22Rv1 (cell line): ENCODE measurements around the gene F11.

Experiments
- ZFX ChIP-seq: fragments of 450-650 bp; IDR thresholded peaks from 2 replicates; pipeline ENCODE4 v1.6.1; 2017; ENCODE audit warnings: antibody characterized with exemption, borderline replicate concordance
- TF ChIP-seq, protein P1 (sequence below): fragments of 450-650 bp; IDR thresholded peaks from 2 replicates; pipeline ENCODE4 v1.5.1; 2017; ENCODE audit warnings: mild to moderate bottlenecking

DNA sequence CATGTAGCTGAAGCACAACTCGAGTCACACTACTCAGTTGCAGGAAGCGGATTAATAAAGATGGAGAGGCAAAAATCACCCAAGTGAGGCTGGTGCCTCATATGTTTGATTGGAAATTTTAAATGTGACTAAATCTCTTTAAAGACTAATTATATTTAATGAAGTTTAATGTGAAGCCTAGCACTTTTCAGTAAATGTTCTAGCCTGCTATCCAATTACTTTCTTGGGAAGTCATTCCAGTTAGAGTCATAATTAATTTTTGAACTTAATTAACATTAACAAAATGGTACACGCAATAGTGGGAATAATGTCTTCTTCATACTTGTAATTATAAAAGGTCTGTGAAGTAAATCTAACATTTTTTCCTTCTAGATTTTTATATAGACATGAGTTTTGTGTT lies 20.6 kb downstream of the F11 start:
- TF ChIP-seq, protein P1, sequence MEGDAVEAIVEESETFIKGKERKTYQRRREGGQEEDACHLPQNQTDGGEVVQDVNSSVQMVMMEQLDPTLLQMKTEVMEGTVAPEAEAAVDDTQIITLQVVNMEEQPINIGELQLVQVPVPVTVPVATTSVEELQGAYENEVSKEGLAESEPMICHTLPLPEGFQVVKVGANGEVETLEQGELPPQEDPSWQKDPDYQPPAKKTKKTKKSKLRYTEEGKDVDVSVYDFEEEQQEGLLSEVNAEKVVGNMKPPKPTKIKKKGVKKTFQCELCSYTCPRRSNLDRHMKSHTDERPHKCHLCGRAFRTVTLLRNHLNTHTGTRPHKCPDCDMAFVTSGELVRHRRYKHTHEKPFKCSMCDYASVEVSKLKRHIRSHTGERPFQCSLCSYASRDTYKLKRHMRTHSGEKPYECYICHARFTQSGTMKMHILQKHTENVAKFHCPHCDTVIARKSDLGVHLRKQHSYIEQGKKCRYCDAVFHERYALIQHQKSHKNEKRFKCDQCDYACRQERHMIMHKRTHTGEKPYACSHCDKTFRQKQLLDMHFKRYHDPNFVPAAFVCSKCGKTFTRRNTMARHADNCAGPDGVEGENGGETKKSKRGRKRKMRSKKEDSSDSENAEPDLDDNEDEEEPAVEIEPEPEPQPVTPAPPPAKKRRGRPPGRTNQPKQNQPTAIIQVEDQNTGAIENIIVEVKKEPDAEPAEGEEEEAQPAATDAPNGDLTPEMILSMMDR: no peak
- TF ChIP-seq ZFX: no peak
